HG03342 (cell line): ENCODE data around the gene FOSL2.

Experiments used
- ATAC-seq: cut with Tn5 transposase; IDR thresholded peaks from one replicate; pipeline ENCODE4 v1.9.1; 2021; ENCODE audit warnings: mild to moderate bottlenecking, moderate library complexity; ENCODE audit not compliant: unreplicated experiment

Gene FOSL2

GRCh38 chr2:28447086-28447485, 54.4 kb downstream of the FOSL2 start:
- no peak for ATAC-seq

- no peak for ATAC-seq
Measured at GRCh38 chr2:28447943-28448792, 55.5 kb downstream of the FOSL2 start.

DNA sequence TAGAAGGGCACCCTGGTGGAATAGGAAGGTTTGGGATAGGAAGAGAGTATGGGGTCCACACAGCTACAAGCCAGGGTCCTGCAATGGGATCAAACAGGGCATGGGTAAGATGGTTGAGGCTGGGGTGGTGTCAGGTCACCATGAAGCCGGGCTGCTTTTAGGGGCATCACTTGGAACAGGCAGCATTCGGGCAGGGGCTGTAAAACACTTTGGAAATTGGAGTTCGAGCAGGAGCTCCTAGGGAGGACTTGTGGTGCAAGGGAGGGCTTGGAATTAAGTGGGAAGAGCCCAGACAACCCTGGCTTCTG, 56.1 kb downstream of the FOSL2 start:
- no peak for ATAC-seq

- no peak for ATAC-seq
Measured at GRCh38 chr2:28449126-28449487, 56.4 kb downstream of the FOSL2 start.

DNA sequence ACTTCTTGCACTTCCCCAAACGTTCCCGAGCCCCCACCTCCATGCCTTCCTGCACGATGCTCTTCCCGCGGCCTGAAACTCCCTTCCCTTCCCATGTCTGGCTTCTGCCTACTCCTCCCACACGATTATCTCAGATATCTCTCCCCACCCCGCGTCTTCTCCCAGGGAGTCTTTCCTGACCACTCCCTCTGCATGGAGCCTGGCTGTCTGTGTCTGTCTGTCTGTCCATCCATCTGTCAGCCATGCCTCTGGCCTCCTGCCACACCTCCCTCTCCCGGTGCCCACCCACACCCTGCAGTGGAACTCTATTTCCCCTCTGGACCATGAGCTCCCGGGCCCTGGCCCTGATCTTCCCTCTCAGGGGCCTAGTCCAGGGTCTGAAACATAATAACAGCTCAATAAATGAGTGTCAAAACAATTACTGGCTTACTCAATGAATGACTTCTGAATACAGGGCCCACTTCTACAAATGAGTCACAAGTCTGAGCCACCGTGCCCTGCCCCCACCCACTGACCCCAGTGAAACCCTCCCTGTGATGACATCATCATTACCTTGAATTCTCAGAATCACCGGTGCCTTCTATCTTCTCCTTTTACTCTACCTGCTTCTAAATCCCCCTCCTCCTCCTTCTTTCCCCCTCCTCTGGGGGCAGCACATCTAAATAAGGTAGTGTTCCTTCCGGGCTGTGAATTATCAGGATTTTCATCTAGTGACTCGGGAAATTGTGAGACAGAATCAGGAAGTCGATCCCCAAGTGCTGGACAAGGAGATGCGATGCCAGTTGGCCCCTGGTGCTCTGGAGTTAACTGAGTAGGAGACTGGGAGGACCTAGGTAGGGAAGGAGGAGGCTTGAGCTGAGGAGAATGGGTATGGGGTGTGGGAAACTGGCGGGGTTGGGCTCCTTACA, 57.1 kb downstream of the FOSL2 start:
- ATAC-seq = no peak

DNA sequence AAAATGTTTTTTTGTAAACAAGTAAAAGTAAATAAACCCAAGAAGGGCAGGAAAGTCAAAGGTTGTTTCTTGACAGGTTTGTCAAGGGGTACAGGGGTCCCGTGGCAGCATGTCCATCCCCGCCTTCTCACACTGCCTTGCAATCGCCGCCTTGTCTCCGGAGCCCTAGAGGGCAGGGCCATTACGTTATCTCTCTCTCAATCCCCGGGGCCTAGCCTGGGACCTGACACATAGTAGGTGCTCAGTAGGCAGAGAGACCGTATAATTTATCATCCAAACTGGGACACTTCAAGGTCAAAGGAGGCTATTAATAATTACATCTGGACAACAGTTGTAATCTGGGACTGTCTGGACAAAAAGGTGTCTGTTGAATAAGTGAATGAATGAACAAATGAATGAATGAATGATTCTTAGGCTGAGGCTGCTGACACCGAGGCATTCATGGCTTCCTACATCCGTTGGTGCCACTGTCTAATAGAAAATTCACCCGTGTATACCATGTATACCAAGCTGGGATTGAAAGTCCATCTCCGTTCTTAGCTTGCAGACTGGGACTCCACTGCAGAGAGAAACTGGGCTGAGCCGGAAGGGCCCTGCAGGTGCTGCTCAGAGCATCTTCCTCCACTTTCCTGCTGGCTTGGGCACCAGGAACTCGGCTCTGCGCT, 58.4 kb downstream of the FOSL2 start:
- no peak for ATAC-seq

GRCh38 chr2:28451793-28452533, 59.3 kb downstream of the FOSL2 start:
- no peak for ATAC-seq

DNA sequence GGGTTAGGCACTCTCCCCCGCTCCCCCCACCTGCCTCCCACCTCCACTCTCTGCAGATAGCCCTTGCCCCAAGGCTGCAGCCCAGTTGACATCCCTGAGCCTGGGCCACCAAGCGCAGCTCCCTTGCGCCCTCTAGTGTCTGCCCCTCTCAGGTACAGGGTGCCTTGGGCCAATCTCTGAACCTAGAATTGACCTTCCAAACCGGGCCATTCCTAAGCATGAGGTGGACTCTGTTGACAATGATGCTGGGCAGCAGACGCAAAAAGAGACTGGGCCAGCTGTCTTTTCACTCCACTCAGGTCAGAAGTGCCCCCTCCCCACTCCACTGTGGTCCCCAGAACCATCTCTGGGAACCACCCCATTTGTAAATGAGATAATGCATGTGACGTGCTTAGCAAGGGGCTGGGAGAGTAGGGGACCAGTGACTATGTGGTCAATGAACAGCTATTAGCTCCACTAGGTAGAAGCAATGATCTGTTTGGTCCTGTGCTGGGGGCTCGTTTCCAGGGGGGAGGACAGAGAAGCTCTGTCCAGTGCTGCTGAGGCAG, 60.0 kb downstream of the FOSL2 start:
- ATAC-seq = no peak

- no peak for ATAC-seq
Measured at GRCh38 chr2:28453396-28453795, 60.7 kb downstream of the FOSL2 start.

DNA sequence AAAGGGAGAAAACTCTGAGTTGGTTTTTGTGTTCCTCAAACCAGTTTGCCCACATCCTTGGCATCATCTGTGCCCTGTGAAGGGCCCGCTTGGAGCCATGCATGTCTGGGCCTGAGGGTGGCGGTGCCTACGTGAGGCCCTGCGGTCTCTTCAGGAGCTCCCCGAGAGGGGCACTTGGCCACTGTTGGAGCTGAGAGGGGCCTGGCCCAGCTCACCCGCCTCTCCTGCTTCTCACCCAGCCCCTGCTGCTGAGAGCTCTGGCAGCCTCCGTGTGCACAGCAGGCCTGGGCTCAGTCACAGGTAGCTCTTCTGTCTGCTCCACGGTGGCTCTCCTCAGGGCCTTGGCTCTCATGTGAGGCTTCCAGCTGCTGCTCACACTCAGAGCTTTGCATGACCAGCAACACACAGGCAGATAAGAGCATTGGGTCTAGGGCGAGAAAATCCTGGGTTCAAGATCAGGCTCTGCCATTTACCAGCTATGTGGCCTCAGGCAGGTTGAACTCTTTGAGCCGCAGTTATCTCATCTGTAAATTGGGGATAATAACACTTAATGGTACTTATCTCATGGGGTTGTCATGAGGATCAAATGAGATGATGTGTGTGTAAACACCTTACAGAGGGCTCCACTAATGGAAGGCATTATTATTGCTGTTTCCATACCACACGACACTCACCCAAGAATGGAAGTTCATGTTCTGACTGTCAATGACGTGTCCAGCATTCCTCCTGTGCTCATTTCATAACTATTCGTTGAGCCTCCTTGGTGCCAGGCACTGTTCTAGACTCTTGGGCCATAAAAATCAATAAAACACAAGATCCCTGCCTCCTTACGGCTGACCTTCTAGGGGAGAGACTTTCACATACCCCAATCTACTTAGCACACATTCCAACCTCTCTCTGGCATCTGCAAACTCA, 61.6 kb downstream of the FOSL2 start:
- ATAC-seq = no peak

- ATAC-seq = no peak
Measured at GRCh38 chr2:28457237-28457636, 64.6 kb downstream of the FOSL2 start.

GRCh38 chr2:28461056-28461455, 68.4 kb downstream of the FOSL2 start:
- ATAC-seq = no peak

- ATAC-seq = no peak
Measured at GRCh38 chr2:28462122-28462521, 69.5 kb downstream of the FOSL2 start.

GRCh38 chr2:28463211-28463816, 70.7 kb downstream of the FOSL2 start:
- ATAC-seq = no peak

GRCh38 chr2:28463893-28464292, 71.2 kb downstream of the FOSL2 start:
- ATAC-seq = no peak

- no peak for ATAC-seq
Measured at GRCh38 chr2:28465148-28465885, 72.7 kb downstream of the FOSL2 start.
